ENCODE results near the gene PTPN14.

DNA sequence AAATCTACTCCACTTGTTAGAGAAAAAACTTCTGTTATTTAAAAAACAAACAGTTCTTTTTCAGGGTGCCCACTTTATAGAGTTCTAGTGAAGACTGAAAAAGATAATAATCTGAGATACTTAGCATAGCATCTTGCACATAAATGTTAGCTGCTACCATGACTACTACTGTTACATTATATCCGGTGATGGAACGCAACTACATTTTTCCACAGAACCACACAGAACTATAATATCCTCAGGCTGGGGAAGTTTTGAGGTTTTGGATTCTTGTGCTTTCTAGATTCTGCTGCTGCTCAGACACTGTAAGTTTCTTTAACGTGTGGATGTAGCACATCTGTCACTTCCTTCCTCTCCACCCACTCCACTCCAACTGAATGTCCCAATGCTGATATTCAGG is 110.3 kb downstream of the PTPN14 start:
- TF ChIP-seq, protein P1, sequence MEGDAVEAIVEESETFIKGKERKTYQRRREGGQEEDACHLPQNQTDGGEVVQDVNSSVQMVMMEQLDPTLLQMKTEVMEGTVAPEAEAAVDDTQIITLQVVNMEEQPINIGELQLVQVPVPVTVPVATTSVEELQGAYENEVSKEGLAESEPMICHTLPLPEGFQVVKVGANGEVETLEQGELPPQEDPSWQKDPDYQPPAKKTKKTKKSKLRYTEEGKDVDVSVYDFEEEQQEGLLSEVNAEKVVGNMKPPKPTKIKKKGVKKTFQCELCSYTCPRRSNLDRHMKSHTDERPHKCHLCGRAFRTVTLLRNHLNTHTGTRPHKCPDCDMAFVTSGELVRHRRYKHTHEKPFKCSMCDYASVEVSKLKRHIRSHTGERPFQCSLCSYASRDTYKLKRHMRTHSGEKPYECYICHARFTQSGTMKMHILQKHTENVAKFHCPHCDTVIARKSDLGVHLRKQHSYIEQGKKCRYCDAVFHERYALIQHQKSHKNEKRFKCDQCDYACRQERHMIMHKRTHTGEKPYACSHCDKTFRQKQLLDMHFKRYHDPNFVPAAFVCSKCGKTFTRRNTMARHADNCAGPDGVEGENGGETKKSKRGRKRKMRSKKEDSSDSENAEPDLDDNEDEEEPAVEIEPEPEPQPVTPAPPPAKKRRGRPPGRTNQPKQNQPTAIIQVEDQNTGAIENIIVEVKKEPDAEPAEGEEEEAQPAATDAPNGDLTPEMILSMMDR (IDR thresholded peaks at IDR 0.05; ENCODE audit: low read depth, low read length): no peak
- TF ChIP-seq EZH2phosphoT487 (IDR thresholded peaks at IDR 0.05; ENCODE audit: low read depth): no peak
